Body of pancreas (tissue), 4 donors: Measurements from ENCODE around the gene FNIP1. TPM values are rescaled to one million over a fixed set of nuclear protein-coding genes. Genes with fewer than 3 reads are reported as not detected.

ENCODE experiments used
- ATAC-seq: fragments of 150-250 bp; one replicate; pipeline ENCODE4 v1.9.1; 2016
- DNase-seq, 4 donors: peaks; one replicate each; pipeline ENCODE4 v3.0.0-alpha.2; 2019
- H3K27ac ChIP-seq, 4 donors: fragments of 200-600 bp; sonication (generic); 1 replicate in 3 of 4; 2 replicates in 1 of 4; pipeline versions ENCODE4 v1.5.1 to v1.6.1; 2016 to 2019; ENCODE audit warnings: mild to moderate bottlenecking in 1 of 4, mixed read lengths in 1 of 4, moderate library complexity in 1 of 4
- H3K27me3 ChIP-seq, 2 donors: fragments of 200-600 bp; sonication (generic); one replicate each; pipeline ENCODE4 v1.6.0; 2016; ENCODE audit warnings: mild to moderate bottlenecking in 1 of 2
- H3K36me3 ChIP-seq, 2 donors: fragments of 200-600 bp; sonication (generic); replicated peaks in 1 of 2; 2 replicates each; pipeline ENCODE4 v1.5.1; 2016; ENCODE audit warnings: low read depth in 2 of 2; ENCODE audit not compliant: insufficient read depth in 1 of 2
- H3K4me1 ChIP-seq: fragments of 200-600 bp; sonication (generic); one replicate; pipeline ENCODE4 v1.6.0; 2016
- H3K4me3 ChIP-seq, 2 donors: fragments of 200-600 bp; sonication (generic); 1 replicate in 1 of 2; 2 replicates in 1 of 2; pipeline ENCODE4 v1.5.1; 2016 to 2019
- H3K9me3 ChIP-seq, 3 donors: fragments of 200-600 bp; sonication (generic); 1 replicate in 2 of 3; 2 replicates in 1 of 3; pipeline ENCODE4 v1.5.1; 2016
- POLR2A ChIP-seq, 3 donors: fragments of 450-650 bp; IDR thresholded peaks; one replicate each; pipeline ENCODE4 v1.6.1; 2016; ENCODE audit warnings: antibody characterized with exemption in 3 of 3, mild to moderate bottlenecking in 2 of 3
- WGBS, 2 donors: methylation state at CpG; one replicate each; pipeline ENCODE4 v1.1.5; 2017; 5-methylcytosine and 5-hydroxymethylcytosine counted together
- intact Hi-C: fragments of 100-400 bp; cut with DNase I; formaldehyde crosslinking; loops from one replicate; pipeline ENCODE4 v1.15.1; 2023
- total RNA-seq, 2 donors: library from RNA; depleted of rRNA; stranded (reverse); fragments of >200 nt; gene quantifications; one replicate each; pipeline ENCODE4 v1.1.0, GENCODE V29; 2016
- TF ChIP-seq, protein P1 (sequence below), 7 experiments: fragments of 450-650 bp in 4 of 7; fragments of 200-600 bp in 3 of 7; sonication (generic) in 3 of 7; IDR thresholded peaks; one replicate each; pipeline ENCODE4 v1.5.1; 2016 to 2019; ENCODE audit warnings: antibody characterized with exemption in 7 of 7

The FNIP1 gene
- total RNA-seq, 2 donors from 2014 or later: 20.5 to 35.9 TPM

DNA sequence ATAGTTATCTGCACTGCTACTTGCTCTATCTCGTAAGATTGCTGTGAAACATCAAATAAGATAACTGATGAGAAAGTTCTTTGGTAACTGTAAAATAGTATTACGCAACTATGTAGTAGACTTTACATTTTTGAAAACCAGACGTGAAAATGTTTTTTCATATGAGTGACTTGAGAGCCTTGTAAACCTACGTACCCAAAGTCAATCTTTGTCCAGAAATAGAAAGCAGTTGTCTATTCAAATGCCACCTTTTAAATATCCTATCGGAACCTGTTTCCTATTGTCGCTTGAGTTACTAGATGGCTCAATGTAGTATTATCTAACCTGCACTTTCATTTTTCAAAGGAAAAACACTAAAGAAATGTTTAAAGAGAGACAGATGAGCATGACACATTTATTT lies 1.6 kb downstream of the FNIP1 start:
- Histone ChIP-seq H3K27me3 (no peaks in the 10 kb centered on the region), H3K36me3 (no peaks in the 10 kb centered on the region), H3K27ac (peak overlapping the region in 1 of 4 donors; percentile 9), H3K9me3 (no peaks in the 10 kb centered on the region), H3K4me1 (peaks cover 37% of the 10 kb centered on the region), H3K4me3 (no peak overlapping the region)
- ATAC-seq: no peak
- intact Hi-C loops: no loop called here
- TF ChIP-seq, protein P1, sequence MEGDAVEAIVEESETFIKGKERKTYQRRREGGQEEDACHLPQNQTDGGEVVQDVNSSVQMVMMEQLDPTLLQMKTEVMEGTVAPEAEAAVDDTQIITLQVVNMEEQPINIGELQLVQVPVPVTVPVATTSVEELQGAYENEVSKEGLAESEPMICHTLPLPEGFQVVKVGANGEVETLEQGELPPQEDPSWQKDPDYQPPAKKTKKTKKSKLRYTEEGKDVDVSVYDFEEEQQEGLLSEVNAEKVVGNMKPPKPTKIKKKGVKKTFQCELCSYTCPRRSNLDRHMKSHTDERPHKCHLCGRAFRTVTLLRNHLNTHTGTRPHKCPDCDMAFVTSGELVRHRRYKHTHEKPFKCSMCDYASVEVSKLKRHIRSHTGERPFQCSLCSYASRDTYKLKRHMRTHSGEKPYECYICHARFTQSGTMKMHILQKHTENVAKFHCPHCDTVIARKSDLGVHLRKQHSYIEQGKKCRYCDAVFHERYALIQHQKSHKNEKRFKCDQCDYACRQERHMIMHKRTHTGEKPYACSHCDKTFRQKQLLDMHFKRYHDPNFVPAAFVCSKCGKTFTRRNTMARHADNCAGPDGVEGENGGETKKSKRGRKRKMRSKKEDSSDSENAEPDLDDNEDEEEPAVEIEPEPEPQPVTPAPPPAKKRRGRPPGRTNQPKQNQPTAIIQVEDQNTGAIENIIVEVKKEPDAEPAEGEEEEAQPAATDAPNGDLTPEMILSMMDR (IDR thresholded peaks at IDR 0.05): no peak
- no peak for TF ChIP-seq POLR2A (IDR thresholded peaks at IDR 0.05)
- 16 to 17% methylated on average over 6 of the region's 6 CpGs for WGBS, 2 donors
- no peak for DNase-seq

DNA sequence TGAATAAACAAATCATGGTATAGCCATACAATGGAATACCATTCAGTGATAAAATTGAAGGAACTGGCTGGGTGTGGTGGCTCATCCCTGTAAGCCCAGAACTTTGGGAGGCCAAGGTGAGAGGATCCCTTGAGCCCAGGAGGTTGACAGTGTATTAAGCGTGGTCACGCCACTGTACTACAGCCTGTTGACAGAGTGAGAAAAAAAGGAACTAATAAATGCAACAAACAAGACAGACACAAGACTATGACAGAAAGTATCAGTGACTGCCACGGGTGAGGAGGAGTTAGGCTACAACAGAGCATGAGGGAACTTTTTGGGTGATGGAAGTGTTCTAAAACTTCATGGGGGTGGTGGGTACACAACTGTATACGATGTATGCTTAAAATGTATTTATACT lies 2.2 kb downstream of the FNIP1 start:
- 57 to 71% methylated on average over 4 of the region's 4 CpGs for WGBS, 2 donors
- no peak overlapping the region for H3K27ac ChIP-seq
- peaks cover 37% of the 10 kb centered on the region for H3K4me1 ChIP-seq
- no peaks in the 10 kb centered on the region for H3K27me3 ChIP-seq
- no peaks in the 10 kb centered on the region for H3K36me3 ChIP-seq
- TF ChIP-seq, protein P1 (IDR thresholded peaks at IDR 0.05): no peak
- no peak for TF ChIP-seq POLR2A (IDR thresholded peaks at IDR 0.05)
- no peak overlapping the region for H3K4me3 ChIP-seq
- intact Hi-C loops: no loop called here
- ATAC-seq (no peak), DNase-seq (no peak)
- H3K9me3 ChIP-seq: no peaks in the 10 kb centered on the region

DNA sequence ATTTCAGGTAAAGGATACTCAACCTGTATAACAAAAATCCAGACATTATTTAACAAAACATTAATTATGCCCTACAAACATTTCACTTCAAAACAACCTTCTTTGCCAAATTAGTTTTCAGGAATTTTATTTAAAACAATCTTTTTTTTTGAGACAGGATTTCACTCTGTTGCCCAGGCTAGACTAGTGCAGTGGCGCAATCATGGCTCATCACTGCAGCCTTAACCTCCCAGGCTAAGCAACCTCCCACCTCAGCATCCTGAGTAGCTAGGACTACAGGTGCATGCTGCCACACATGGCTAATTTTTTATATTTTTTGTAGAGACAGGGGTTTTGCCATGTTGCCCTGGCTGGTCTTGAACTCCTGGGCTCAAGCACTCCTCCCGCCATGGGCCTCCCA lies 3.9 kb downstream of the FNIP1 start:
- no peak overlapping the region for H3K4me3 ChIP-seq
- H3K36me3 ChIP-seq: no peaks in the 10 kb centered on the region
- no peak overlapping the region for H3K27ac ChIP-seq
- no peaks in the 10 kb centered on the region for H3K9me3 ChIP-seq
- ATAC-seq: no peak
- no peaks in the 10 kb centered on the region for H3K27me3 ChIP-seq
- intact Hi-C loops: no loop called here
- no peak for DNase-seq
- no peak for TF ChIP-seq POLR2A (IDR thresholded peaks at IDR 0.05)
- TF ChIP-seq, protein P1 (IDR thresholded peaks at IDR 0.05): no peak
- 95 to 98% methylated on average over 2 of the region's 2 CpGs for WGBS, 2 donors
- H3K4me1 ChIP-seq: peaks cover 43% of the 10 kb centered on the region

DNA sequence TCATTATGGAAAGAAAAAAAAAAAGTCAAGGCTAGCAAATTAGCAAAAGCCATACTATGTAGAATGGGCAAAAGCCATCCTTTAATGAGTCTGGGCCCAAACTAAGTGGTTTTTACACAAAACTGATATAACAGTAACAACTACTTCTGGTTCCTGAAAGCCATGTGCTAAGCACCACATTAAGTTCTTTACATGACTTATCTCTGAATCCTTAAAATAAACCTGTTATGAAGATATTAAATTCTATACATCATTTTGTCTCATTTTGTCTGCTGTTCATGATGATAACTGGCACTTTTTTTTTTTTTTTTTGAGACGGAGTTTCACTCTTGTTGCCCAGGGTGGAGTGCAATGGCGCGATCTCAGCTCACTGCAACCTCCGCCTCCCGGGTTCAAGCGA lies 5.0 kb downstream of the FNIP1 start:
- Histone ChIP-seq H3K36me3 (no peaks in the 10 kb centered on the region), H3K27ac (no peak overlapping the region), H3K4me3 (no peak overlapping the region), H3K4me1 (peaks cover 49% of the 10 kb centered on the region), H3K27me3 (no peaks in the 10 kb centered on the region), H3K9me3 (no peaks in the 10 kb centered on the region)
- no peak for TF ChIP-seq POLR2A (IDR thresholded peaks at IDR 0.05)
- TF ChIP-seq, protein P1 (IDR thresholded peaks at IDR 0.05): no peak
- DNase-seq (no peak), ATAC-seq (no peak)
- 95 to 98% methylated on average over 6 of the region's 6 CpGs for WGBS, 2 donors
- intact Hi-C loops: no loop called here

DNA sequence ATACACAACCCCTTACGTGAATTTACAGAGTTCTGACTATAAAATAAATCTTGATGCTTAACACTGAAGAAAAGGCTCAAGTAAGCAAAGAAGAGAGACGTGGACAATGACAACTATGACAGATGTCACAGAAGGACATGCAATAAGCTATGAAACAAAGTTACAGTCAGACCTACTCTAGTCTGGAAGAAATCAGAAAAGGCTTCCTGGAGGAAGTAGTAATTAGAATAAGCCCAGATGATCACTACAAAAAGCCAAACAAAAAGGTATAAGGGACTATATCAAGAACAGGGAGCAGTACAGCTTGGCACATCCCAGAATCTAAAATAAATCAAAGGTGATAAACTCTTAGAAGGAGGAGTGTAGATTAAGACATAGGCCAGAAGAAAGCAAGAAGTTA lies 6.3 kb downstream of the FNIP1 start:
- Histone ChIP-seq H3K9me3 (no peaks in the 10 kb centered on the region), H3K4me3 (no peak overlapping the region), H3K27me3 (no peaks in the 10 kb centered on the region), H3K36me3 (no peaks in the 10 kb centered on the region), H3K4me1 (peaks cover 55% of the 10 kb centered on the region), H3K27ac (no peak overlapping the region)
- ATAC-seq (no peak), DNase-seq (no peak)
- WGBS, 2 donors: 83 to 100% methylated on average over 2 of the region's 2 CpGs
- no peak for TF ChIP-seq POLR2A (IDR thresholded peaks at IDR 0.05)
- TF ChIP-seq, protein P1 (IDR thresholded peaks at IDR 0.05): no peak
- intact Hi-C loops: no loop called here
